ENCODE results near the gene NEK10. TPM values are rescaled to one million over a fixed set of nuclear protein-coding genes. Genes with fewer than 3 reads are reported as not detected.

The NEK10 gene
- total RNA-seq, 1 experiment from 2014 or later, result 0.66 TPM

GRCh38 chr3:27239951-27240350 lies 129.2 kb downstream of the NEK10 start:
- H3K27me3 Mint-ChIP-seq (ENCODE audit: low read depth), result no peaks in the 10 kb centered on the region; the same call in 1 of the 2 replicates

More at GRCh38 chr3:27239951-27240350, 129.2 kb downstream of the NEK10 start:
- Histone ChIP-seq H2AFZ (ENCODE audit: low read length) (no peak overlapping the region), H3K4me1 (ENCODE audit: insufficient read depth, low read length) (no peaks in the 10 kb centered on the region), H4K20me1 (ENCODE audit: control insufficient read depth, insufficient read depth, insufficient read length) (no peaks in the 10 kb centered on the region), H2BK20ac (ENCODE audit: low read depth, low read length, poor library complexity, severe bottlenecking) (no peak overlapping the region), H3K79me2 (ENCODE audit: insufficient read depth, low read length) (no peaks in the 10 kb centered on the region), H2BK15ac (ENCODE audit: low read depth, low read length) (no peak overlapping the region), H3K79me1 (ENCODE audit: insufficient read depth, low read depth, low read length, poor library complexity, severe bottlenecking) (no peaks in the 10 kb centered on the region), H3K14ac (ENCODE audit: insufficient read depth, low read length) (no peak overlapping the region), H3K9ac (ENCODE audit: extremely low read depth, insufficient read length, low read length) (no peak overlapping the region), H3K56ac (ENCODE audit: insufficient read length, low read depth, low read length) (no peak overlapping the region), H3K4me2 (ENCODE audit: insufficient read depth, insufficient read length, low read length) (no peak overlapping the region), H3K18ac (ENCODE audit: insufficient read length, low read depth, low read length) (no peak overlapping the region), H2BK12ac (ENCODE audit: insufficient read length, low read depth, low read length) (no peak overlapping the region), H3K27ac (ENCODE audit: insufficient read length, low read depth, low read length) (no peak overlapping the region), H3K23ac (ENCODE audit: insufficient read length, low read depth, low read length) (no peak overlapping the region), H3T11ph (ENCODE audit: low read length) (no peak overlapping the region), H4K5ac (ENCODE audit: insufficient read length, low read depth, low read length) (no peak overlapping the region), H2BK5ac (ENCODE audit: insufficient read length, low read length) (no peak overlapping the region), H3K27me3 (ENCODE audit: insufficient read depth, low read length) (no peaks in the 10 kb centered on the region), H3K9me3 (ENCODE audit: control insufficient read depth, low read depth, low read length) (peaks cover 6% of the 10 kb centered on the region), H4K8ac (replicated peaks; ENCODE audit: insufficient read length, low read depth, low read length) (no peak overlapping the region), H2AK5ac (ENCODE audit: insufficient read length, low read length) (no peak overlapping the region), H2BK120ac (ENCODE audit: low read depth, low read length, poor library complexity, severe bottlenecking) (no peak overlapping the region), H4K91ac (ENCODE audit: insufficient read length, low read depth, low read length) (no peak overlapping the region), H3K4ac (ENCODE audit: low read depth, low read length) (no peak overlapping the region), H3K23me2 (ENCODE audit: insufficient read length, low read depth, low read length, poor library complexity, severe bottlenecking) (no peaks in the 10 kb centered on the region)
- Mint-ChIP-seq H3K4me1 (no peaks in the 10 kb centered on the region), H3K27ac (no peak overlapping the region), H3K4me3 (no peak overlapping the region), H3K9me3 (peaks cover 45 to 49% of the 10 kb centered on the region in 2 experiments), H3K36me3 (ENCODE audit: insufficient read depth in 1 of 3, low read depth in 3 of 3) (peaks cover 24 to 41% (median 27%) of the 10 kb centered on the region in 3 experiments)
- no peak for DNase-seq
- no peak for TF ChIP-seq CTCF (conservative IDR thresholded peaks at IDR 0.05)

Measured in H9 (cell line).